GM20000 (cell line): ENCODE measurements around the gene ZC3HAV1.

ENCODE experiments used
- DNase-seq: peaks from one replicate; pipeline ENCODE4 v3.0.0; 2012; ENCODE audit warnings: low spot score
- TF ChIP-seq, protein P1 (sequence below): IDR thresholded peaks from 2 replicates; pipeline ENCODE4 v1.5.1; 2012; ENCODE audit warnings: mild to moderate bottlenecking, control low read depth; ENCODE audit errors: extremely low read depth, missing control alignments

The ZC3HAV1 gene

DNA sequence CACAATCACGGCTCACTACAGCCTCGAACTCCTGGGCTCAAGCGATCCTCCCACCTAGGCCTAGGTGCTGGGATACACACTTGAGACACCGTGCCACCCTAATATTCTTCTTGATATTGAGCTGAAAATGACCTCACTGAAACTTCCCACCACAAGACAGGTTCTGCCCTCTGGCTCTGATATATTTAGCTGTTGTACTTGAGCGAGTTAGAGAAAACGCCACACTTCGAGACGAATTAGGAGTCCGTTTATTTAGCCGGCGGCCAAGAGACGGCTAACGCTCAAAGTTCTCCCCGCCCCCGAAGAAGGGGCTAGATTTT, 17.9 kb downstream of the ZC3HAV1 start:
- TF ChIP-seq, protein P1, sequence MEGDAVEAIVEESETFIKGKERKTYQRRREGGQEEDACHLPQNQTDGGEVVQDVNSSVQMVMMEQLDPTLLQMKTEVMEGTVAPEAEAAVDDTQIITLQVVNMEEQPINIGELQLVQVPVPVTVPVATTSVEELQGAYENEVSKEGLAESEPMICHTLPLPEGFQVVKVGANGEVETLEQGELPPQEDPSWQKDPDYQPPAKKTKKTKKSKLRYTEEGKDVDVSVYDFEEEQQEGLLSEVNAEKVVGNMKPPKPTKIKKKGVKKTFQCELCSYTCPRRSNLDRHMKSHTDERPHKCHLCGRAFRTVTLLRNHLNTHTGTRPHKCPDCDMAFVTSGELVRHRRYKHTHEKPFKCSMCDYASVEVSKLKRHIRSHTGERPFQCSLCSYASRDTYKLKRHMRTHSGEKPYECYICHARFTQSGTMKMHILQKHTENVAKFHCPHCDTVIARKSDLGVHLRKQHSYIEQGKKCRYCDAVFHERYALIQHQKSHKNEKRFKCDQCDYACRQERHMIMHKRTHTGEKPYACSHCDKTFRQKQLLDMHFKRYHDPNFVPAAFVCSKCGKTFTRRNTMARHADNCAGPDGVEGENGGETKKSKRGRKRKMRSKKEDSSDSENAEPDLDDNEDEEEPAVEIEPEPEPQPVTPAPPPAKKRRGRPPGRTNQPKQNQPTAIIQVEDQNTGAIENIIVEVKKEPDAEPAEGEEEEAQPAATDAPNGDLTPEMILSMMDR = no peak
- no peak for DNase-seq

DNA sequence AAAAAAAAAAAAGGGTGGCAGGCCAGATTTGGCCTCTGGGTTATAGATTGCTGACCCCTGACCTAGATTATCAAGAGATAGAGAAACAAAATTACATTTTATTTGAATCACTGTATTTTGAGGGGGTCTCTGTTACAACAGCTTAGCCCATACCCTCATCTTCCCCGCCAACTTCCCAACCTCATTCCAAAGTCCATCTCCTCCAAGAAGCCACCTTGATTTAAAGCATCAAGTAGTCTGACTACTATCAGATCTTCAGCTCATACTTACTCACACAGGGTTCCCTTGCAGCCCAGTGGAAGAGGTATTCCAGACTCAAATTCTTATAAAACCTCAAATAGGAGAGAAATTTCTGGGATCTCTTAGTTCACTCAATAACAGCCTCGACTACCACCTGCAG, 20.4 kb downstream of the ZC3HAV1 start:
- DNase-seq = no peak
- TF ChIP-seq, protein P1 = no peak

DNA sequence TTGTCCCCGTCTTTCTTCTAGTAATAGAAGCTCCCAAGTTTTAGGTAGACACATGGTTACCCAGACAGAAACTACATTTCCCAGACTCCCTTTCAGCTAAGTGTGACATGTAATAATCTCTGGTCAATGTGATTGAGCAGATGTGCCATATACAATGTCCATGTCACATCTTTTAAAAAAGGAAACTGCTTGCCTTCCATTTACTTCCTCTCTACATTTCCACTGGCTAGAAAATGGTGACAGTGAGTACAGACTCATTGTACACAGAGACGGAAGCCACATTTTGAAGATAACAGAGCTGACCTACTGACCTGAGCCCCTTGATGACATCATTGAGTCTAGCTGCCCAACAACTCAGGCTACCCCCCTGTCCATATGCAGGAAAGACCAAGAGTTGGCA, 21.3 kb downstream of the ZC3HAV1 start:
- TF ChIP-seq, protein P1 = no peak

DNA sequence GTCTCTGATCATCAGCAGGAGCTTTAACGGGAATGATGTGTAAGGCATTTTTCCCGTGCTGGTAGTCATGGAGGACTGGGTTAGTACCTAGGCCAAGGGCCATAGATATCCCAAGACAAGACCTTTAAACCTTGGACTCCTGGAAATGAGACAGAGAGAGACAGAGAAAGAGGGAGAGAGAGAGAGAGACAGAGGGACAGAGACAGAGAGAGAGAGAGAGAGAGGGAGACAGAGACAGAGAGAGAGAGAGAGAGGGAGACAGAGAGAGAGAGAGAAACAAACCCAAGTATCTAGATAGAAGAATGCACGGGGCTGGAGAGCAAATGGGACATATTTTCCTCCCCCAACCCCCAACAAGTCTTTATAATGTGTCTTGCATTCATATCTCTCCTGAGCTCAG, 22.3 kb downstream of the ZC3HAV1 start:
- TF ChIP-seq, protein P1 = no peak
- DNase-seq = no peak

More for the DNA sequence above, 21.3 kb downstream of the ZC3HAV1 start:
- no peak for DNase-seq

DNA sequence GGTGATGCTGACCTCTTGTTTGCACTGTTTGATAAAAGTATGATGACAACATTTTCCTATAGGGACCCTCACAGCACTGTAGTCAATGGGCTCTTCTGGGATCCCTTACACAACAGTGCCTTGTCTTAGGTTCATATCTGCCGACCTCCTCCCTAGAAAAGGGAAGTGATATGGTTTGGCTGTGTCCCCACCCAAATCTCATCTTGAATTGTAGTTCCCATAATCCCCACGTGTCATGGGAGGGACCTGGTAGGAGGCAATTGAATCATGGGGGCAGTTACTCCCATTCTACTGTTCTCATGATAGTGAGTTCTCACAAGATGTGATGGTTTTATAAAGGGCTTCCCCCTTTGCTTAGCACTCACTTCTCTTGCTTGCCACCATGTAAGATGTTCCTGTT, 23.1 kb downstream of the ZC3HAV1 start:
- no peak for DNase-seq
- TF ChIP-seq, protein P1 = no peak

DNA sequence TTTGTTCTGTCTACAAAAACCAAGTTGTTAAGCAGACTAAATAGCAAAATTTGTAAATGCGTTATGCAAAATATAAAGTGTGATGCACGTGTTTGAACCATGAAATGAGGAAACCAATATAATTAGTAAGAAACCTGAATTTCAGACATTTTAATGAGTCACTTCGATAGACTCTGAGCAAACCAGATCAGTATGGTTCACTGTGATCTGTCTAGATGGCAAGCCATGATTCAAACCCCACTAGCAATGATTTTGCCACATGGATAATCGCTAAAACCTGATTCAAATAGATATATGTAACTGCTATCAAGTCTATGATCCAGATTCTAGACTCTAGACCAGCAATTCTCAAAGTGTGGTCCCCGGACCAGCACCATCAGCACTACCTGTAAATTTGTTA, 24.8 kb downstream of the ZC3HAV1 start:
- no peak for DNase-seq
- TF ChIP-seq, protein P1 = no peak

DNA sequence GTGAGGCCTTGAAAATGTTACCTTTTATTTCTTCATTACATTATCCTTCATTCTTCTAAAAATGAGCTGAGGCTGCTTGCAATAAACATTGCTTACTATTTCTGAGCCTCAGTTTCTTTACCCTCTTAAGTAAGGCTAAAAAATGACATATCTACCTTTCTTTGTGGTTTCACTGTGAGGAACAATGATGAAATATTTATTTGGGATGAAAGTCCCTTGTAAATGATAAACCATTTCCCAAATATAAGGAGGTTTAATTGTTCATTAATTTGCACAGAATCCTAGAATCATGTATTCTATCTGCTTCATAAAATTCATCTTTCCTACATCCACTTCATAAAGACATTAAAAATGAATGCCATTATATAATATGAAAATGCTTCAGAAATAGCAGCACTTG, 27.9 kb downstream of the ZC3HAV1 start:
- no peak for DNase-seq
- TF ChIP-seq, protein P1 = no peak
